Bronchial epithelial cell (primary cell): Measurements from ENCODE around the gene SEC14L2. TPM values are rescaled to one million over a fixed set of nuclear protein-coding genes. Genes with fewer than 3 reads are reported as not detected.

Experiments used
- DNase-seq: peaks from one replicate; pipeline ENCODE4 v3.0.0-alpha.2; 2010; ENCODE audit warnings: low read depth
- FAIRE-seq: peaks from 2 replicates; lab custom pipeline; 2011; peaks lifted over from hg19 to GRCh38; lab: Jason Lieb, UNC
- H3K27me3 ChIP-seq: 2 replicates; pipeline ENCODE4 v1.5.1; 2011; ENCODE audit warnings: low read length; ENCODE audit not compliant: control insufficient read depth, insufficient read depth
- H3K36me3 ChIP-seq: 2 replicates; pipeline ENCODE4 v1.5.1; 2011; ENCODE audit warnings: low read length; ENCODE audit not compliant: control insufficient read depth, insufficient read depth
- H3K4me3 ChIP-seq: 2 replicates; pipeline ENCODE4 v1.5.1; 2011; ENCODE audit warnings: mild to moderate bottlenecking, low read depth, low read length, control low read depth
- total RNA-seq: library from RNA; depleted of rRNA; stranded (reverse); fragments of >200 nt; gene quantifications from 2 replicates; pipeline ENCODE4 v1.2.1, GENCODE V29; 2014
- TF ChIP-seq, protein P1 (sequence below): IDR thresholded peaks from 2 replicates; pipeline ENCODE4 v1.5.1; 2011; ENCODE audit warnings: mild to moderate bottlenecking, moderate library complexity, low read length, control low read depth, inconsistent platforms; ENCODE audit not compliant: insufficient read depth, severe bottlenecking

SEC14L2 gene
- 32.6 and 34.5 TPM in 2 replicates for total RNA-seq

- Histone ChIP-seq H3K4me3 (peak within 1 kb of the TSS; percentile 88), H3K36me3 (peaks cover 7% of the 10 kb centered on the region), H3K27me3 (no peaks in the 10 kb centered on the region)
- no peak for FAIRE-seq
- TF ChIP-seq, protein P1, sequence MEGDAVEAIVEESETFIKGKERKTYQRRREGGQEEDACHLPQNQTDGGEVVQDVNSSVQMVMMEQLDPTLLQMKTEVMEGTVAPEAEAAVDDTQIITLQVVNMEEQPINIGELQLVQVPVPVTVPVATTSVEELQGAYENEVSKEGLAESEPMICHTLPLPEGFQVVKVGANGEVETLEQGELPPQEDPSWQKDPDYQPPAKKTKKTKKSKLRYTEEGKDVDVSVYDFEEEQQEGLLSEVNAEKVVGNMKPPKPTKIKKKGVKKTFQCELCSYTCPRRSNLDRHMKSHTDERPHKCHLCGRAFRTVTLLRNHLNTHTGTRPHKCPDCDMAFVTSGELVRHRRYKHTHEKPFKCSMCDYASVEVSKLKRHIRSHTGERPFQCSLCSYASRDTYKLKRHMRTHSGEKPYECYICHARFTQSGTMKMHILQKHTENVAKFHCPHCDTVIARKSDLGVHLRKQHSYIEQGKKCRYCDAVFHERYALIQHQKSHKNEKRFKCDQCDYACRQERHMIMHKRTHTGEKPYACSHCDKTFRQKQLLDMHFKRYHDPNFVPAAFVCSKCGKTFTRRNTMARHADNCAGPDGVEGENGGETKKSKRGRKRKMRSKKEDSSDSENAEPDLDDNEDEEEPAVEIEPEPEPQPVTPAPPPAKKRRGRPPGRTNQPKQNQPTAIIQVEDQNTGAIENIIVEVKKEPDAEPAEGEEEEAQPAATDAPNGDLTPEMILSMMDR, result no peak
- DNase-seq, result peak; percentile 35
Observed at GRCh38 chr22:30396871-30397655, at the start of gene SEC14L2. SEC14L2 (plus strand) TSS chr22:30397018; CDS start chr22:30397117, 99 bp downstream.

DNA sequence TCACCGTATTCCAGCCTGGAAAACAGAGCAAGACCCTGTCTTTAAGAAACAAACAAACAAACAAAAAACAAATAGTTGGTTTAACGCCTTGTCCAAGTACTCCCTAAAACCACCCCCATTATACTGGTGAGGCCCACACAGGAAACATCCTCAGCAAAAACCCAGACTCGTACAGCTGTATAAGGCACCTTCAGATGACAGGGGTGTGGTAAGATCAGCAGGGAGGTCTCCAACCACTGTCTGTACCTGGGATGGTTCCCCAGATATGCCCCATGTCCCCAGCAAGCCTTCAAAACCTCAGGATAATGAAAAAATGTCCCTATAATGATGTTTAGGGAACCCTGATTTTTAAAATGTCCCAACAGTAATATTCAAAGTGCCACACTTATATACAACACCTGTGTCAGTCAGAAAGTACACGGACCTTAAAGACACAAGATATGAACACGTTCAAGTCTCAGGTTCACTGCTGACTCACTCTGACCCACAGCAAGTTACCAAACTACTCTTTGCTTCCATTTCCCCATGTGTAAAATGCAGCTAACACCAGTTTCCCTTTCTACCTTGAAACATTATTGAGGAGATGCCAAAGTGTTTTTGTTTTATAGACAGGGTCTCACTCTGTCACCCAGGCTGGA is 49.4 kb upstream of the SEC14L2 start:
- Histone ChIP-seq H3K27me3 (no peaks in the 10 kb centered on the region), H3K4me3 (no peak overlapping the region), H3K36me3 (peaks cover 46% of the 10 kb centered on the region)
- DNase-seq (peak; percentile 29), FAIRE-seq (peak; percentile 94)
- TF ChIP-seq, protein P1, result no peak

GRCh38 chr22:30348404-30348803 is 48.4 kb upstream of the SEC14L2 start:
- TF ChIP-seq, protein P1, result no peak
- Histone ChIP-seq H3K36me3 (peaks cover 46% of the 10 kb centered on the region), H3K27me3 (no peaks in the 10 kb centered on the region), H3K4me3 (no peak overlapping the region)
- DNase-seq (no peak), FAIRE-seq (no peak)

DNA sequence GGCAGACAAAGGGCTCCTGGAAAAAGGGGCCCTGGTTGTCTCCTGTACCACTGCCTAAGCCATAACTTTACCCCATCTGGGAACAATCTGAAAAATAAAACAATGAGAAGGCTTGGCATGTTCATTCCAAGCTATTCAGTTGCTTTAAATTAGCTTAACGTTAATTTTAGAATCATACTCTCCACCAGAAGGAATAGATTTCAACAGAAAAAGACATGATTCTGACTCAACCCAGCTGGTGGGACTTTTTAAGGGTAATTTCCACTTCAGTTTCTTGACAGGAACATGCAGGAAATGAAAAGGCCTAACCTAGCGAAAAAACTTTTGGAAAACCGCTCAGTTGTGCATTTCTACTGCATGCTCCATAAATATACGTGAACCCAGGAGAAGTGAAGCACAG is 48.0 kb upstream of the SEC14L2 start:
- DNase-seq (no peak), FAIRE-seq (no peak)
- H3K27me3 ChIP-seq, result no peaks in the 10 kb centered on the region
- TF ChIP-seq, protein P1, result no peak
- H3K36me3 ChIP-seq, result peaks cover 46% of the 10 kb centered on the region
- H3K4me3 ChIP-seq, result no peak overlapping the region

DNA sequence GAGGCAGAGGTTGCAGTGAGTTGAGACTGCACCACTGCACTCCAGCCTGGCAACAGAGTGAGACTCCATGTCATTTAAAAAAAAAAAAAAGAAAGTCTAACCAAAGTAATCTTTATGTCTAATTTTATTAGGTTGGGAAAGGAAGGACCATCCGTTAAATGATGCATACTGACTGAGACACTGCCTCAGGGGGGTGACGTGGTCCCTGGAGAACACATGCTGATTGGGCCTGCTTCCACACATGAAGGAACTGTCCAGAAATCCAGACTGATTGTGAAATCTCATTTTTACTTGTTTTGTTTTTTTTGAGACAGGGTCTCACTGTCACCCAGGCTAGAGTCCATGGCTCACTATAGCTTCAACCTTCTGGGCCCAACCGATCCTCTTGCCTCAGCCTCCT is 45.6 kb upstream of the SEC14L2 start:
- TF ChIP-seq, protein P1, result no peak
- FAIRE-seq (no peak), DNase-seq (no peak)
- H3K4me3 ChIP-seq, result no peak overlapping the region
- peaks cover 26% of the 10 kb centered on the region for H3K36me3 ChIP-seq
- no peaks in the 10 kb centered on the region for H3K27me3 ChIP-seq
